Panc1 (cell line): ENCODE measurements around the gene TIGAR. TPM values are rescaled to one million over a fixed set of nuclear protein-coding genes. Genes with fewer than 3 reads are reported as not detected.

ENCODE experiments used
- ATAC-seq: fragments of 200-7000 bp; cut with Tn5 transposase; 2 replicates; pipeline ENCODE4 v1.9.1; 2020; ENCODE audit warnings: mild to moderate bottlenecking, moderate library complexity
- BruUV-seq: library from RNA; stranded (reverse); fragments of 400-500 nt; replicated peaks from 2 replicates; lab custom pipeline; 2021; lab: Mats Ljungman, UMichigan
- CTCF ChIA-PET: fragments of 300-600 bp; sonication (Branson Sonifier 250); formaldehyde crosslinking; loops from one replicate; lab custom pipeline; 2022; ENCODE audit warnings: antibody characterized with exemption; lab: Charles Lee
- POLR2A ChIA-PET: fragments of 300-600 bp; sonication (Branson Sonifier 250); formaldehyde crosslinking; loops from one replicate; lab custom pipeline; 2022; ENCODE audit warnings: antibody characterized with exemption; lab: Charles Lee
- DNase-seq: peaks from one replicate; pipeline ENCODE4 v3.0.0-alpha.2; 2010; ENCODE audit warnings: low read depth, low spot score
- H3K27ac ChIP-seq: 2 replicates; pipeline ENCODE4 v1.5.1; 2011; ENCODE audit warnings: mild to moderate bottlenecking, low read length, inconsistent platforms
- H3K27me3 ChIP-seq: fragments of 200-500 bp; sonication (Bioruptor generic); 2 replicates; pipeline ENCODE4 v1.6.0; 2014; ENCODE audit warnings: low read length, inconsistent platforms; ENCODE audit not compliant: control insufficient read depth, insufficient read depth
- H3K36me3 ChIP-seq: fragments of 200-500 bp; sonication (Bioruptor generic); 2 replicates; pipeline ENCODE4 v1.5.1; 2014; ENCODE audit warnings: inconsistent platforms, mild to moderate bottlenecking, low read length, moderate library complexity; ENCODE audit not compliant: control insufficient read depth, insufficient read depth
- H3K4me1 ChIP-seq: 2 replicates; pipeline ENCODE4 v1.5.1; 2011; ENCODE audit warnings: inconsistent platforms, mild to moderate bottlenecking, low read length, moderate library complexity; ENCODE audit not compliant: control insufficient read depth, insufficient read depth
- H3K4me3 ChIP-seq, 2 experiments: 2 replicates each; pipeline ENCODE4 v1.5.1; 2011 to 2012; ENCODE audit warnings: low read depth in 2 of 2, low read length in 2 of 2, mild to moderate bottlenecking in 2 of 2, inconsistent platforms in 1 of 2, moderate library complexity in 1 of 2
- H3K9me3 ChIP-seq: fragments of 200-500 bp; sonication (Bioruptor generic); 2 replicates; pipeline ENCODE4 v1.5.1; 2014; ENCODE audit warnings: low read depth, mild to moderate bottlenecking, inconsistent platforms, low read length, moderate library complexity; ENCODE audit not compliant: control insufficient read depth, insufficient read depth
- POLR2AphosphoS5 ChIP-seq: IDR thresholded peaks from 2 replicates; pipeline ENCODE4 v1.6.1; 2012; ENCODE audit warnings: mild to moderate bottlenecking, low read depth, low read length, moderate library complexity
- SIN3A ChIP-seq: IDR thresholded peaks from 2 replicates; pipeline ENCODE4 v1.6.1; 2012; ENCODE audit warnings: low read depth, mild to moderate bottlenecking, low read length, moderate library complexity, borderline replicate concordance; ENCODE audit not compliant: insufficient read depth
- TCF7L2 ChIP-seq: IDR thresholded peaks from 2 replicates; pipeline ENCODE4 v1.6.1; 2011; ENCODE audit warnings: mild to moderate bottlenecking, low read depth, low read length, inconsistent platforms
- in situ Hi-C: cut with HindIII; loops from 2 replicates; pipeline ENCODE4 v1.10.0; 2016; ENCODE audit warnings: low sequenced_read_pairs, low pct_unique_long_range_greater_than_20kb
- intact Hi-C: fragments of 100-400 bp; cut with micrococcal nuclease; formaldehyde crosslinking; loops from one replicate; pipeline ENCODE4 v1.10.0; 2022; ENCODE audit not compliant: unreplicated experiment
- total RNA-seq: library from RNA; stranded (reverse); gene quantifications from one replicate; pipeline ENCODE4 v1.2.1, GENCODE V29; 2021; ENCODE audit not compliant: unreplicated experiment
- TF ChIP-seq, protein P1 (sequence below), 2 experiments: IDR thresholded peaks; 2 replicates each; pipeline ENCODE4 v1.6.1; 2011 to 2012; ENCODE audit warnings: low read depth in 2 of 2, control low read depth in 1 of 2, low read length in 1 of 2, mild to moderate bottlenecking in 1 of 2, moderate library complexity in 1 of 2; ENCODE audit not compliant: insufficient read depth in 1 of 2
- TF ChIP-seq, protein P2 (sequence below): fragments of 450-650 bp; IDR thresholded peaks from 2 replicates; pipeline ENCODE4 v1.5.1; 2017; ENCODE audit warnings: mild to moderate bottlenecking

TIGAR gene
- total RNA-seq, 1 experiment from 2014 or later: 17.4 TPM

DNA sequence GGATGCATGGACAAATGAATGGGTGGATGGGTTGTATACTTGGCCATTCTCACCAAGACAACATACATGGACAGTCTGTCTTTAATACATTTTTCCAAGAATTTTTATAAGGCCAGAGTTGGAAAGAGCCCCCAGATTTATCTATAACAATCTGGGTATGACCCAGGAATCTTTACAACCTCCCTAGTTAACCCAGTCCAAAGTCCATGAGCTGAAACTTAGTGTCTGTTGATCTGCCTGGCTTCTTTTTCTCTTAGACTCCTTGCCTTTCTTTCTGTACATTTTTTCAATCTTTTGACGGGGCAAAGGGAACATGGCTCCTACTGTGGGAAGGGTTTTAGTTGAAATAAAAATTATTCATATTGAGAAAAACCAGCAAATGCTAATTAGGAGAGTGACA is 57.8 kb downstream of the TIGAR start:
- intact Hi-C loops: no loop called here
- CTCF ChIA-PET: no interaction called here
- peaks cover 6% of the 10 kb centered on the region for H3K27me3 ChIP-seq
- TF ChIP-seq, protein P1, sequence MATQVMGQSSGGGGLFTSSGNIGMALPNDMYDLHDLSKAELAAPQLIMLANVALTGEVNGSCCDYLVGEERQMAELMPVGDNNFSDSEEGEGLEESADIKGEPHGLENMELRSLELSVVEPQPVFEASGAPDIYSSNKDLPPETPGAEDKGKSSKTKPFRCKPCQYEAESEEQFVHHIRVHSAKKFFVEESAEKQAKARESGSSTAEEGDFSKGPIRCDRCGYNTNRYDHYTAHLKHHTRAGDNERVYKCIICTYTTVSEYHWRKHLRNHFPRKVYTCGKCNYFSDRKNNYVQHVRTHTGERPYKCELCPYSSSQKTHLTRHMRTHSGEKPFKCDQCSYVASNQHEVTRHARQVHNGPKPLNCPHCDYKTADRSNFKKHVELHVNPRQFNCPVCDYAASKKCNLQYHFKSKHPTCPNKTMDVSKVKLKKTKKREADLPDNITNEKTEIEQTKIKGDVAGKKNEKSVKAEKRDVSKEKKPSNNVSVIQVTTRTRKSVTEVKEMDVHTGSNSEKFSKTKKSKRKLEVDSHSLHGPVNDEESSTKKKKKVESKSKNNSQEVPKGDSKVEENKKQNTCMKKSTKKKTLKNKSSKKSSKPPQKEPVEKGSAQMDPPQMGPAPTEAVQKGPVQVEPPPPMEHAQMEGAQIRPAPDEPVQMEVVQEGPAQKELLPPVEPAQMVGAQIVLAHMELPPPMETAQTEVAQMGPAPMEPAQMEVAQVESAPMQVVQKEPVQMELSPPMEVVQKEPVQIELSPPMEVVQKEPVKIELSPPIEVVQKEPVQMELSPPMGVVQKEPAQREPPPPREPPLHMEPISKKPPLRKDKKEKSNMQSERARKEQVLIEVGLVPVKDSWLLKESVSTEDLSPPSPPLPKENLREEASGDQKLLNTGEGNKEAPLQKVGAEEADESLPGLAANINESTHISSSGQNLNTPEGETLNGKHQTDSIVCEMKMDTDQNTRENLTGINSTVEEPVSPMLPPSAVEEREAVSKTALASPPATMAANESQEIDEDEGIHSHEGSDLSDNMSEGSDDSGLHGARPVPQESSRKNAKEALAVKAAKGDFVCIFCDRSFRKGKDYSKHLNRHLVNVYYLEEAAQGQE (IDR thresholded peaks at IDR 0.05; ENCODE audit: insufficient read depth in 1 of 2, low read depth in 2 of 2, low read length in 1 of 2): no peak
- TF ChIP-seq SIN3A (no peak), TCF7L2 (no peak), POLR2AphosphoS5 (no peak)
- TF ChIP-seq, protein P2, sequence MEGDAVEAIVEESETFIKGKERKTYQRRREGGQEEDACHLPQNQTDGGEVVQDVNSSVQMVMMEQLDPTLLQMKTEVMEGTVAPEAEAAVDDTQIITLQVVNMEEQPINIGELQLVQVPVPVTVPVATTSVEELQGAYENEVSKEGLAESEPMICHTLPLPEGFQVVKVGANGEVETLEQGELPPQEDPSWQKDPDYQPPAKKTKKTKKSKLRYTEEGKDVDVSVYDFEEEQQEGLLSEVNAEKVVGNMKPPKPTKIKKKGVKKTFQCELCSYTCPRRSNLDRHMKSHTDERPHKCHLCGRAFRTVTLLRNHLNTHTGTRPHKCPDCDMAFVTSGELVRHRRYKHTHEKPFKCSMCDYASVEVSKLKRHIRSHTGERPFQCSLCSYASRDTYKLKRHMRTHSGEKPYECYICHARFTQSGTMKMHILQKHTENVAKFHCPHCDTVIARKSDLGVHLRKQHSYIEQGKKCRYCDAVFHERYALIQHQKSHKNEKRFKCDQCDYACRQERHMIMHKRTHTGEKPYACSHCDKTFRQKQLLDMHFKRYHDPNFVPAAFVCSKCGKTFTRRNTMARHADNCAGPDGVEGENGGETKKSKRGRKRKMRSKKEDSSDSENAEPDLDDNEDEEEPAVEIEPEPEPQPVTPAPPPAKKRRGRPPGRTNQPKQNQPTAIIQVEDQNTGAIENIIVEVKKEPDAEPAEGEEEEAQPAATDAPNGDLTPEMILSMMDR: no peak
- no peaks in the 10 kb centered on the region for H3K4me1 ChIP-seq
- POLR2A ChIA-PET: no interaction called here
- ATAC-seq (no peak), DNase-seq (no peak)
- no peaks in the 10 kb centered on the region for H3K36me3 ChIP-seq
- no peak overlapping the region for H3K27ac ChIP-seq
- in situ Hi-C loops: no loop called here
- no peak overlapping the region for H3K4me3 ChIP-seq
- no peaks in the 10 kb centered on the region for H3K9me3 ChIP-seq
- BruUV-seq: no TSS peak

DNA sequence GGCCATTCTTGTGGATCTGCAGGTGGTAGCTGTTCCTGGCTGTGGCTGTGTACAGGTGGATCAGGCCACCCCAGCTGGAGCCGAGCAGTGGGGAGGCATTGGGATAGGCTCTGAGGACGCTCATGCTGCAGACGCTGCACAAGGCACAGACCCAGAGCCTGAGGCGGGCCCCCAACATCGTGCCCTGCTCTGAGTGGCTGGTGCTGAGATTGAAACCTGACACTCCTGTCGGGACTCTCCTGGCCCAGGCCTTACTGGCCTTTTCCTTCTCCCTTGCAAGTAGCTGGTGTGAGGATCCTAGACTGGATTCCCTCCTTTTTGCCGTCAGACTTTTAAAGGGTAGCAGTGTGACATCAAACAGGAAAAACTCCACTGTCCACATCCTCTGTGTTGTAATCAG is 58.4 kb downstream of the TIGAR start, which contains the start of gene FGF23:
TSS of gene FGF23 (minus strand) at position 308 of the 400 bp plus-strand sequence. CDS start at position 178, 130 bp downstream.
- H3K36me3 ChIP-seq: no peaks in the 10 kb centered on the region
- intact Hi-C loops (no loop called here), in situ Hi-C loops (no loop called here)
- ChIA-PET POLR2A (no interaction called here), CTCF (interaction anchor here (0.5 kb wide), 1 partner anchor 29 kb away, joined by 3 read pairs; no protein-coding TSS in a partner anchor)
- H3K4me3 ChIP-seq: no peak within 1 kb of the TSS
- DNase-seq (no peak), ATAC-seq (no peak)
- no peaks in the 10 kb centered on the region for H3K9me3 ChIP-seq
- TF ChIP-seq TCF7L2: no peak
- TF ChIP-seq SIN3A: no peak
- TF ChIP-seq POLR2AphosphoS5: no peak
- TF ChIP-seq, protein P2: no peak
- TF ChIP-seq, protein P1 (IDR thresholded peaks at IDR 0.05; ENCODE audit: insufficient read depth in 1 of 2, low read depth in 2 of 2, low read length in 1 of 2): no peak
- H3K4me1 ChIP-seq: no peaks in the 10 kb centered on the region
- BruUV-seq: no TSS peak
- no peak within 1 kb of the TSS for H3K27ac ChIP-seq
- peaks cover 6% of the 10 kb centered on the region for H3K27me3 ChIP-seq
